ENCODE data around the gene TEC. TPM values are rescaled to one million over a fixed set of nuclear protein-coding genes. Genes with fewer than 3 reads are reported as not detected.

Gene TEC
- total RNA-seq, 1 donor from 2014 or later, result 3.5 TPM

- Mint-ChIP-seq H3K4me3 (no peak overlapping the region), H3K36me3 (no peaks in the 10 kb centered on the region), H3K9me3 (no peaks in the 10 kb centered on the region), H3K27ac (no peak overlapping the region), H3K4me1 (peaks cover 11% of the 10 kb centered on the region), H3K27me3 (ENCODE audit: low read depth) (peaks cover 2% of the 10 kb centered on the region)
- no peak for DNase-seq (ENCODE audit: low spot score in 2 of 2, unreplicated experiment in 2 of 2)
- TF ChIP-seq CTCF (IDR thresholded peaks at IDR 0.05; ENCODE audit: unreplicated experiment), result no peak
These were observed 1.4 kb upstream of the TEC start for GRCh38 chr4:48270951-48271473.

GRCh38 chr4:48270523-48270897, 872 bp upstream of the TEC start:
- Mint-ChIP-seq H3K27ac (peak overlapping the region; percentile 30), H3K27me3 (ENCODE audit: low read depth) (peaks cover 2% of the 10 kb centered on the region), H3K4me1 (peaks cover 11% of the 10 kb centered on the region), H3K9me3 (no peaks in the 10 kb centered on the region), H3K36me3 (no peaks in the 10 kb centered on the region), H3K4me3 (peak overlapping the region; percentile 91)
- TF ChIP-seq CTCF (IDR thresholded peaks at IDR 0.05; ENCODE audit: unreplicated experiment), result no peak
- no peak for DNase-seq (ENCODE audit: low spot score in 2 of 2, unreplicated experiment in 2 of 2)

GRCh38 chr4:48269861-48270522, 354 bp upstream of the TEC start:
- peaks cover 2% of the 10 kb centered on the region for H3K27me3 Mint-ChIP-seq (ENCODE audit: low read depth)
- peak; percentile 67 to 79 for DNase-seq (ENCODE audit: low spot score in 2 of 2, unreplicated experiment in 2 of 2)
- peak overlapping the region; percentile 59 for H3K27ac Mint-ChIP-seq
- TF ChIP-seq CTCF (IDR thresholded peaks at IDR 0.05; ENCODE audit: unreplicated experiment), result no peak
- peak overlapping the region; percentile 91 for H3K4me3 Mint-ChIP-seq
- H3K4me1 Mint-ChIP-seq, result peaks cover 13% of the 10 kb centered on the region
- no peaks in the 10 kb centered on the region for H3K9me3 Mint-ChIP-seq
- H3K36me3 Mint-ChIP-seq, result no peaks in the 10 kb centered on the region

GRCh38 chr4:48267574-48267973, 2.1 kb downstream of the TEC start:
- no peak for DNase-seq (ENCODE audit: low spot score in 2 of 2, unreplicated experiment in 2 of 2)
- H3K27me3 Mint-ChIP-seq (ENCODE audit: low read depth), result peaks cover 2% of the 10 kb centered on the region

GRCh38 chr4:48266781-48267180, 2.9 kb downstream of the TEC start:
- DNase-seq (ENCODE audit: low spot score in 2 of 2, unreplicated experiment in 2 of 2), result no peak
- Mint-ChIP-seq H3K27me3 (ENCODE audit: low read depth) (peaks cover 1% of the 10 kb centered on the region), H3K4me3 (no peak overlapping the region), H3K9me3 (no peaks in the 10 kb centered on the region), H3K4me1 (peaks cover 14% of the 10 kb centered on the region), H3K36me3 (no peaks in the 10 kb centered on the region), H3K27ac (no peak overlapping the region)
- no peak for TF ChIP-seq CTCF (IDR thresholded peaks at IDR 0.05; ENCODE audit: unreplicated experiment)

More at GRCh38 chr4:48267574-48267973, 2.1 kb downstream of the TEC start:
- H3K9me3 Mint-ChIP-seq, result no peaks in the 10 kb centered on the region
- no peak overlapping the region for H3K4me3 Mint-ChIP-seq
- no peak overlapping the region for H3K27ac Mint-ChIP-seq
- no peaks in the 10 kb centered on the region for H3K36me3 Mint-ChIP-seq
- TF ChIP-seq CTCF (IDR thresholded peaks at IDR 0.05; ENCODE audit: unreplicated experiment), result no peak
- peaks cover 14% of the 10 kb centered on the region for H3K4me1 Mint-ChIP-seq

All from mesothelial cell of epicardium (in vitro differentiated cells).